OCI-LY3 (cell line): ENCODE measurements around the gene MEG3.

Experiments
- H2AFZ ChIP-seq: fragments of 200-600, 300-600 bp; shearing (Covaris generic); 2 replicates; pipeline ENCODE4 v1.6.0; 2014; ENCODE audit warnings: antibody characterized with exemption, low read depth, low read length
- H3K27ac ChIP-seq: fragments of 200-600, 300-600 bp; sonication (generic); 2 replicates; pipeline ENCODE4 v1.5.1; 2014; ENCODE audit warnings: mild to moderate bottlenecking, low read length, moderate library complexity, mixed read lengths
- H3K27me3 ChIP-seq: fragments of 200-600, 300-600 bp; sonication (generic); 2 replicates; pipeline ENCODE4 v1.6.1; 2014; ENCODE audit warnings: low read depth, low read length, mixed read lengths
- H3K36me3 ChIP-seq: fragments of 200-600, 300-600 bp; sonication (generic); replicated peaks from 2 replicates; pipeline ENCODE3; 2014; ENCODE audit warnings: low read depth, low read length, mixed read lengths
- H3K4me1 ChIP-seq: fragments of 300-600, 200-600 bp; sonication (generic); 2 replicates; pipeline ENCODE4 v1.6.1; 2014; ENCODE audit warnings: low read length, mixed read lengths
- H3K4me2 ChIP-seq: fragments of 200-600, 300-600 bp; sonication (generic); 2 replicates; pipeline ENCODE4 v1.6.1; 2014; ENCODE audit warnings: low read length, mixed read lengths
- H3K4me3 ChIP-seq: fragments of 300-600, 200-600 bp; sonication (generic); 2 replicates; pipeline ENCODE4 v1.5.1; 2014; ENCODE audit warnings: antibody characterized with exemption, mild to moderate bottlenecking, low read length, moderate library complexity
- H3K79me2 ChIP-seq: fragments of 300-600, 200-600 bp; shearing (Covaris generic); 2 replicates; pipeline ENCODE4 v1.6.1; 2014; ENCODE audit warnings: mild to moderate bottlenecking, low read length, mixed read lengths
- H3K9ac ChIP-seq: fragments of 300-600, 200-600 bp; shearing (Covaris generic); 2 replicates; pipeline ENCODE4 v1.6.0; 2014; ENCODE audit warnings: mild to moderate bottlenecking, low read length, moderate library complexity
- H3K9me3 ChIP-seq: fragments of 200-600, 300-600 bp; shearing (Covaris generic); 2 replicates; pipeline ENCODE4 v1.6.1; 2014; ENCODE audit warnings: low read length, mixed read lengths; ENCODE audit not compliant: insufficient read depth
- H4K20me1 ChIP-seq: fragments of 200-600, 300-600 bp; sonication (generic); 2 replicates; pipeline ENCODE4 v1.6.1; 2016; ENCODE audit warnings: low read length, mixed read lengths; ENCODE audit not compliant: insufficient read depth
- EZH2phosphoT487 ChIP-seq: fragments of 200-600 bp; shearing (Covaris generic); IDR thresholded peaks from 2 replicates; pipeline ENCODE4 v1.6.1; 2018; ENCODE audit warnings: antibody characterized with exemption, mixed run types, low read depth
- TF ChIP-seq, protein P1 (sequence below): fragments of 200-600, 300-600 bp; sonication (generic); IDR thresholded peaks from 2 replicates; pipeline ENCODE4 v1.5.1; 2014; ENCODE audit warnings: antibody characterized with exemption, low read length, low read depth

Gene MEG3

GRCh38 chr14:100785626-100786025, 40.3 kb upstream of the MEG3 start:
- Histone ChIP-seq H2AFZ (no peak overlapping the region), H3K4me1 (no peaks in the 10 kb centered on the region), H3K4me2 (no peak overlapping the region), H3K9ac (no peak overlapping the region), H4K20me1 (no peaks in the 10 kb centered on the region), H3K27me3 (no peaks in the 10 kb centered on the region), H3K9me3 (no peaks in the 10 kb centered on the region), H3K4me3 (no peak overlapping the region), H3K27ac (no peak overlapping the region), H3K36me3 (no peaks in the 10 kb centered on the region), H3K79me2 (no peaks in the 10 kb centered on the region)
- TF ChIP-seq EZH2phosphoT487, result no peak
- TF ChIP-seq, protein P1, sequence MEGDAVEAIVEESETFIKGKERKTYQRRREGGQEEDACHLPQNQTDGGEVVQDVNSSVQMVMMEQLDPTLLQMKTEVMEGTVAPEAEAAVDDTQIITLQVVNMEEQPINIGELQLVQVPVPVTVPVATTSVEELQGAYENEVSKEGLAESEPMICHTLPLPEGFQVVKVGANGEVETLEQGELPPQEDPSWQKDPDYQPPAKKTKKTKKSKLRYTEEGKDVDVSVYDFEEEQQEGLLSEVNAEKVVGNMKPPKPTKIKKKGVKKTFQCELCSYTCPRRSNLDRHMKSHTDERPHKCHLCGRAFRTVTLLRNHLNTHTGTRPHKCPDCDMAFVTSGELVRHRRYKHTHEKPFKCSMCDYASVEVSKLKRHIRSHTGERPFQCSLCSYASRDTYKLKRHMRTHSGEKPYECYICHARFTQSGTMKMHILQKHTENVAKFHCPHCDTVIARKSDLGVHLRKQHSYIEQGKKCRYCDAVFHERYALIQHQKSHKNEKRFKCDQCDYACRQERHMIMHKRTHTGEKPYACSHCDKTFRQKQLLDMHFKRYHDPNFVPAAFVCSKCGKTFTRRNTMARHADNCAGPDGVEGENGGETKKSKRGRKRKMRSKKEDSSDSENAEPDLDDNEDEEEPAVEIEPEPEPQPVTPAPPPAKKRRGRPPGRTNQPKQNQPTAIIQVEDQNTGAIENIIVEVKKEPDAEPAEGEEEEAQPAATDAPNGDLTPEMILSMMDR, result no peak

GRCh38 chr14:100786131-100786530, 39.8 kb upstream of the MEG3 start:
- TF ChIP-seq EZH2phosphoT487, result no peak
- TF ChIP-seq, protein P1, result no peak
- no peaks in the 10 kb centered on the region for H3K9me3 ChIP-seq

DNA sequence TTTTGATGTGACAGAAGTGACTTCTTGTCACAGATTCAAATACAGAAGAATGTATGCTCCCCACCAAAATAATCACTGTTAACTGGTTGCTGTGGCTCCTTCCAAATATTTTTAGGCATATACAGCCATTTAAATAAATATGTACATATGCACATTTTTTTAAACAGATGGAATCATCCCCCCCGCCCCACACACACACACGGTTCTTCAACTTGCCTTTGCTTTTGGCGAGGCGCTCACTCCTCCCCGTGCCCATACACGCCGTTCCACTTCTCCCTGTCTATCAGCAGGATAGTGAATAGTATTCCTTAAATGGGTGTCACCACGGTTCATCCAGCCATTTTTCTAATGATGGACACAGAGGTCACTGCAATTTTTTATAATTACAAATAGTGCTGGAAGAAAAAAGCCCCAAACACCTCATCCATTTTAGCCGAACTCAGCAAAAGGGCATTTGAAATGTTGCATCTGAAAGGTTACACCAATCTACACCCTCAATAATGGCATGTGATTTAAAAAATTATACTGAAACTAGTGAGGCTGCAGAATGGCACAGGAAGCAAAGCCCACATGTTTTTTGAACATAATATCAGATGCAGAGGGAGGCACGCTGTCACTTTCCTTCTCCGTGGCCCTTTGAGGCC, 39.2 kb upstream of the MEG3 start:
- Histone ChIP-seq H2AFZ (no peak overlapping the region), H3K9me3 (no peaks in the 10 kb centered on the region), H3K4me2 (no peak overlapping the region), H3K27me3 (no peaks in the 10 kb centered on the region), H3K4me3 (no peak overlapping the region), H3K4me1 (no peaks in the 10 kb centered on the region), H3K27ac (no peak overlapping the region), H4K20me1 (no peaks in the 10 kb centered on the region), H3K36me3 (no peaks in the 10 kb centered on the region), H3K79me2 (no peaks in the 10 kb centered on the region), H3K9ac (no peak overlapping the region)
- TF ChIP-seq, protein P1, result no peak
- TF ChIP-seq EZH2phosphoT487, result no peak

More at GRCh38 chr14:100786131-100786530, 39.8 kb upstream of the MEG3 start:
- Histone ChIP-seq H2AFZ (no peak overlapping the region), H3K4me1 (no peaks in the 10 kb centered on the region), H3K79me2 (no peaks in the 10 kb centered on the region), H3K27me3 (no peaks in the 10 kb centered on the region), H4K20me1 (no peaks in the 10 kb centered on the region), H3K36me3 (no peaks in the 10 kb centered on the region), H3K4me3 (no peak overlapping the region), H3K27ac (no peak overlapping the region), H3K4me2 (no peak overlapping the region), H3K9ac (no peak overlapping the region)

GRCh38 chr14:100787659-100788058, 38.3 kb upstream of the MEG3 start:
- Histone ChIP-seq H3K9ac (no peak overlapping the region), H3K27ac (no peak overlapping the region), H3K4me2 (no peak overlapping the region), H3K4me3 (no peak overlapping the region), H4K20me1 (no peaks in the 10 kb centered on the region), H3K4me1 (no peaks in the 10 kb centered on the region), H3K36me3 (no peaks in the 10 kb centered on the region), H3K27me3 (no peaks in the 10 kb centered on the region), H3K9me3 (no peaks in the 10 kb centered on the region), H2AFZ (no peak overlapping the region), H3K79me2 (no peaks in the 10 kb centered on the region)
- TF ChIP-seq, protein P1, result no peak
- TF ChIP-seq EZH2phosphoT487, result no peak
